Stimulated activated CD4-positive, alpha-beta T cell treated with anti-CD3 and anti-CD28 coated beads, Interleukin-2, amount 100 ng/mL, for 48 hours (primary cell): ENCODE data around the gene SPTBN1.
"Not testable (repeated sequence)": the region's sequence is repeated elsewhere in the genome, so short reads cannot be mapped to it uniquely, and the experiment has no call there.

ENCODE experiments used
- DNase-seq, 2 donors: peaks; one replicate each; pipeline ENCODE4 v3.0.0-alpha.2; 2020

SPTBN1 gene

DNA sequence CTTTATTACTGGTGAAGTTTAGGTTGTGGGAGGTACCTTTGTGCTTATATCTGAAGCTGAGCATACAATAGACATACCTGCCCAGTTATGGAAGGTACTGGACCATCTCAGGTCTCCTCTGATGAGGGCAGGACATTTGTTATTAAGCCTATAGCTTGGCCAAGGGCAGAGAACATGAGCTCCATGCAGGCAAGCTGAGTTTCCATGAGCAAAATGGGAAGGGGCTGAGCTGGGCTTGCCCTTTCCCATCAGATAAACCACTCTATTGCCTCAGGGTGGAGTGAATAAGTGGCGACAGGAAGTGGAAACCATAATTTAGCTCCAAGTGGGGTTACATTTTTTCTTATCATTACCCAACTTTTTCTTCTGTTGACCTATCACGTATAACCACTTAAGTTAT lies 227.5 kb downstream of the SPTBN1 start:
- no peak for DNase-seq

DNA sequence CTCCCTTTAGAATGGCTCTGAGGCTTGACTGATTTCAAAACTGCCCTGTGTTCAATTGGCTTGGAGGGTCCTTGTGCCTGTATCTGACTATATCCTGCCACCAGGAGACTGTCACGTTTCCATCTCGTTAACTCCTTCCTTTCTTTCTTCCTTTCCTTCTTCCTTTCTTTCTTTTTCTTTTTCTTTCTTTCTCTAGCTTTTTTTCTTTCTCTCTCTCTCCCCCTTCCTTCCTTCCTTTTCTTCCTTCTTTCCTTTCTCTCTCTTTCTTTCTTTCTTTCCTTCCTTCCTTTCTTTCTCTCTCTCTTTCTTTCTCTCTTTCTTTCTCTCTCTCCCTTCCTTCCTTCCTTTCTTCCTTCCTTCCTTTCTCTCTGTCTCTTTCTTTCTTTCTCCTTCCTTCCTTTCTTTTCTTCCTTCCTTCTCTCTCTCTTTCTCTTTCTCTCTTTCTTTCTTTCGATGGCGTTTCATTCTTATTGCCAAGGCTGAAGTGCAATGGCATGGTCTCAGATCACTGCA lies 229.2 kb downstream of the SPTBN1 start:
- no peak for DNase-seq

DNA sequence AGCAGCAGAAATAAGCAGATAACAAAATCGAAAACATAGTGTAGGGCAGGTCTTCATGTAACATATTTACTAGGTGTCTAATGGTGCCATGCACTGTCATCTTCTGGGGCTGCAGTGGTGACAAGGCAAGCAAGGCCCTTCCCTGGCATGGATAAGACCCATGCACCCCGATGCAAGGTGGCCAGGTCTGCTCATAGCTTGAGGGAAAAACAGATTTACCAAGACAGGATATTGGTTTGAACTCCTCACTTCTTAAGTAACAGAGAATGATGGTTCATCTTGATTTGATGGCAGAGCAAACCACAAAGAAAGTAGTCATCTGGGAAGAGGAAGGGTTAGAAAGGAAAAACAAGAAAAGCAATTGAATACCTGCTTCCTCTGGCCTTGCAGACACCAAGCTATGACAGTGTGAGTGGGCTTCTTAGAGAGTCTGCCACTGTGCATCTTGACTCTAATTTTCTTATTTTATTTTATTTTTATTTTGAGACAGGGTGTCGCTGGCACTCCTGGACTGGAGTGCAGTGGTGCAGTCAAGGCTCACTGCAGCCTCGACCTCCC lies 231.5 kb downstream of the SPTBN1 start:
- no peak for DNase-seq

DNA sequence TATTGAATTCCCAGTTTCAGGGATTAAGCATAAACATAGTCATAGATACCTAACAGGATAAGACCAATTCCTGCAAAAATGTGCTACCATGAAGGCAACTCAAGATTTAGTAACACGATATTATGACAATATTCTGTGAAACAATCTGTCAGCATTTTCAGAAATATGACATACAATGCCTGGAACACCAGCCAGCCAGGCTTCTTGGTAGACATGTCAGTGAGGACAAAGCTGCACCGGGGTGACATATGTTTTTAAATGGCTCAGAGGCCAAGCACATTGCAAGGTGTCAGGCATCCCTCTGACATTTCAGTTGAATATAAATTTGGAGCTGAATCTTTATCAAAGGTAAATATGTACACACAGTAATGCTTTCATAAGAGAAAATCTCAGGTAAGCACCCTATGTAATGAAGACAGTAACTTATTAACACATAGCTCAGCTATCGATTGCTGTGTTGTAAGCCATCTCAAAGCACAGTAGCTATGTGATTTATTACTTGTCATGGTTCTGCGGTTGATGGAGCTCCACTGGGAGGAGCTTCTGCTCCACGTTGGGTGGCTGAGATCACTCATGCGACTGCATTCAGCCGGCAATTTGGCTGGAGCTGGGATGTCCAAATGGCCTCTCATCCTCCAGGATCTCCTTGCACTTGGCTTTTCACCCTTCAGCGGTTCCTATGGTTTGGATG lies 235.5 kb downstream of the SPTBN1 start:
- no peak for DNase-seq

DNA sequence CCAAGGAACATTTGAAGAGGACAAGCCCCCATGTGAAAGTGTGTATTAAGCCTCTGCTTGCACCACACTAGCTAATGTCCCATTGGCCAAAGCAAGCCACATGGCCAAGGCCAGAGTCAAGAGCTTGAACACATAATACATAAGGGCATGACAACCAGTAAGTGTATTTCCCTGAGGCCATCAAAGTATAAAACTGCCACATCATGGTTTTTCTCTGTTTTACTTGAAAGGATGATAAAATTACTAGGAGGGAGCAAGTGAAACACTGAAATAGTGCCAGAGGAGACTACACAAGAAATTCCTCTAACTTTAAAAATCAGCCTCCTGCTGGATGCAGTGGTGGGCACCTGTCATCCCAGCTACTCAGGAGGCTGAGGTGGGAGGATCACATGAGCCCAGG lies 236.4 kb downstream of the SPTBN1 start:
- DNase-seq = no peak

DNA sequence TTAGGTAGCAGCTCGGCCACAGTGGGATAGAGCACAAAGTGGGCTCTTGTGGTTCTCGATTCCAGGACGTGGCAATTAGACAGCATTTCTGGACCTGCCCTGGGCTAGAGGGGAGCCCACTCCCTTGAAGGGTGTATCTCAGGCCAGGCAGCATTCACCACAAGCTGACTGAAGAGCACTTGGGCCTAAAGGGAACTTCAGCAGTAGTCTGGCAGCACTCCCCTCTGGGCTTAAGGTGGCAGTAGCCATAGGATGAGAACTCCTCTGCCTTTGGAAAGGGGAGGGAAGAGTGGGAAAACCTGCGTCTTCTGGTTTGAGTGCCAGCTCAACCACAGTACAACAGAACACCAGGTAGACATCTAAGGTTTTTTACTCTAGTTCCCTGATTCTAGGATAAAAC lies 239.3 kb downstream of the SPTBN1 start:
- no peak for DNase-seq

DNA sequence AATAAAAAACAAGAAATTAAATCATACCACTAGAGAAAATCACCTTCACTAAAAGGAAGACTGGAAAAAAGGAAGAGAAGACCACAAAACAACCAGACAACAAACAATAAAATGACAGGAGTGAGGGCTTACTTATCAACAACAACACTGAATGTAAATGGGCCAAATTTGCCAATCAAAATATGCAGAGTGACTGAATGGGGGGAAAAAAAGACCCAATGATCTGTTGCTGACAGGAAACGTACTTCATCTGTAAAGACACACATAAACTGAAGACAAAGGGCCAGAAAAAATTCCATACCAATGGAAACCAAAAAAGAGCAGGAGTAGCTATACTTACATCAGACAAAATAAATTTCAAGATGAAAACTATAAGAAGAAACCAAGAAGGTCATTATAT lies 241.8 kb downstream of the SPTBN1 start:
- DNase-seq = no peak

DNA sequence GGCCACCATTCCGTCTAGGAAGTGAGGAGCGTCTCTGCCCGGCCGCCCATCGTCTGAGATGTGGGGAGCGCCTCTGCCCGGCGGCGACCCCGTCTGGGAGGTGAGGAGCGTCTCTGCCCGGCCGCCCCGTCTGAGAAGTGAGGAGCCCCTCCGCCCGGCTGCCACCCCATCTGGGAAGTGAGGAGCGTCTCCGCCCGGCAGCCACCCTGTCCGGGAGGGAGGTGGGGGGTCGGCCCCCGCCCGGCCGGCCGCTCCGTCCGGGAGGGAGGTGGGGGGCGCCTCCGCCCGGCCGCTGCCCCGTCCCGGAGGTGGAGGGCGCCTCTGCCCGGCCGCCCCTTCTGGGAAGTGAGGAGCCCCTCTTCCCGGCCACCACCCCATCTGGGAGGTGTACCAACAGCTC lies 242.8 kb downstream of the SPTBN1 start:
- not testable (repeated sequence) for DNase-seq

DNA sequence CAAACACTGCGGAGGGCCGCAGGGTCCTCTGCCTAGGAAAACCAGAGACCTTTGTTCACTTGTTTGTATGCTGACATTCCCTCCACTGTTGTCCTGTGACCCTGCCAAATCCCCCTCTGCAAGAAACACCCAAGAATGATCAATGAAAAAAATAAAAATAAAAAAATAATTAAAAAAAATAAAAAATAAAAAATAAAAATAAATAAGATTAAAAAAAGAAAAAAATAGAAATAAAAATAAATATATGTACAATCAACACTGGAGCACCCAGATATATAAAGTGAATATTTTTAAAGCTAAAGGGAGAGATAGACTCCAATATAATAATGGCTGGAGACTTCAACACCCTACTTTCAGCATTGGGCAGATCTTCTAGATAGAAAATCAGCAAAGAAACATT lies 243.5 kb downstream of the SPTBN1 start:
- DNase-seq = no peak

DNA sequence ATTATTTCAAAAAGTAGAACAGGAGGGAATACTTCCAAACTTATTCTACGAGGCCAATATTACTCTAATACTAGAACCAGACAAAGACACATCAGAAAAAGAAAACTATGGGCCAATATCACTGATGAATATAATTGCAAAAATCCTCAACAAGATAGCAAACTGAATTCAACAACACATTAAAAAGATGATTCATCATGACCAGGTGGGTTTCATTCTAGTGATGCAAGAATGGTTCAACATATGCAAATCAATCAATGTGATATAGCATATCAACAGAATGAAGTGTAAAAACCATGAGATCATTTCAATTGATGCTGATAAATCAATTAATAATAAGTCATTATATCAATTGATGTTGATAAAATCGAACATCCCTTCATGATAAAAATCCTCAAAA lies 244.9 kb downstream of the SPTBN1 start:
- DNase-seq = no peak

DNA sequence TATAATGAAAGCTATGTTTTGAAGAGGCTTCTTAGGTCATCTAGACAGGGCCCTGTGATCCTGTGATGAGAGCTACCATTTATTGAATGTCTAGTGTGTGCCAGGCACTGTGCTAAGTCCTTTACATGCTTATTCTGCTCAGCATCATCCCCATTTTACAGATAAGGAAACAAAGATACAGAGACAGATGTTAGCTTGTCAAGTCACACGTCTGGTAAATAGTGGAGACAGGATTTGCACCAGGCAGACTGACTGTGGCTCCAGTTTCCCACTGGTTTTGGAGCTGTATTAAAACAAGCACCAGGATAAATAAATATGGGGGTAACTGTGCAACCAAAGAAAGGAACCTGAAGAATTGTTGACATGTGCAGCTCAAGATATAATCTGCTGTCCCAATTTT lies 248.1 kb downstream of the SPTBN1 start:
- DNase-seq = no peak

DNA sequence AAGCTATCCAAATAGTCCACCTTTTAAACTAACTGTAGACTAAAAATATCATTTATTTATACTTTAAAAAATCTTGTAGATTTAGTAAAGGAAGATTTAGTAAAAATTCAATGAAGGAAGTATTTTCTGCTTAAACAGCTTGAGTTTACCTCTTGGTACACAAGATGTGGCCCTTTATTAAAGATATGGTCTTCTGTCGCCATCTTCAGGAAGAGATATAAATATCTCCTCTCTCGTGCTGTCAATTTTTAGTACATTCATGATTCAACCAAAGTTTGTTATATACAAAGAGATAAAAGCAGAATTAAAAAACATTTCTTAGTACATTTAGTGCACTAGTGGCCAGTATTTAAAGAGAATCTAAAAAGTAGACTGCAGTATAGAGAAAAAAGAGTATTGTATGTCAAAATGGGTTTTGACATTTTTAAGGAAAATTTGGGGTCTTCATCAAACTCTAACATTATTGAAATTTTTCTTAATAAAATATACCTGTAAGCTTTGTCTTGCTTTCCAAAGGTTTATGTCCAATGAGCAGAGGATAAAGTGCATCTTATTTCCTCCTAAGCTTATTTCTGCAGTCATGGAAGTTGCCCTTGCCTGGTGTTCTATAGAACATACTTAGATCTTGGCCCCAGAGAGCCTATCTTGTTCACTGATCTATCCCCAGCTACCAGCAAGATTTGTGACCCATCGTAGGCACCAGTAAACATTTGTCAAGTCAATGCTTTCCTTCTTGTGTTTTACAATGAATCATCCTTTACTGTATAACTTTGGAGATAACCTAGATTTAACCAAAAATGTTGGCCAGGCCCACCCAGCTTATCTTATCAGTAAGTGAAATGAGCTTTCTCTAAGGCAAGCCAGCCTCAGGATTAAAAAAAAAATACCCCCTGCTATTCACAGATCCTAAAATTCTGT lies 248.8 kb downstream of the SPTBN1 start:
- no peak for DNase-seq

DNA sequence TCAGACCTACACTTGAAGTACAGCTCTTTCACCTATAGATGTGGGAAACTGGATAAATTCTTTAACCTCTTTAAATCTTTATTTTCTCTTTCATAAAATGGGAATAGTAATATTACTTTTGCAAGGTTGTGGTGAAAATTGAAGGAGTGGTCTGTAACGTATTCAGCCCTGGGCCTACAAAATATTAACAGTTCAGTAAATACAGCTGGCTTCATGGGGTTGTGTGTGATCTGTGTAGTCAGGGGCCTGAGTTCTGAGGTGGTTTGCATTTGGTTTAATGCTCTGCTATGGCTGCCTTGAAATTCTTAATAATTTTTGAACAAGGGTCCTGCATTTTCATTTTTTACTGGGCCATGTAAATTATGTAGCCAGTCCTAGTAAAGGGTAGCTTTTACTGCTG lies 250.5 kb downstream of the SPTBN1 start:
- no peak for DNase-seq

DNA sequence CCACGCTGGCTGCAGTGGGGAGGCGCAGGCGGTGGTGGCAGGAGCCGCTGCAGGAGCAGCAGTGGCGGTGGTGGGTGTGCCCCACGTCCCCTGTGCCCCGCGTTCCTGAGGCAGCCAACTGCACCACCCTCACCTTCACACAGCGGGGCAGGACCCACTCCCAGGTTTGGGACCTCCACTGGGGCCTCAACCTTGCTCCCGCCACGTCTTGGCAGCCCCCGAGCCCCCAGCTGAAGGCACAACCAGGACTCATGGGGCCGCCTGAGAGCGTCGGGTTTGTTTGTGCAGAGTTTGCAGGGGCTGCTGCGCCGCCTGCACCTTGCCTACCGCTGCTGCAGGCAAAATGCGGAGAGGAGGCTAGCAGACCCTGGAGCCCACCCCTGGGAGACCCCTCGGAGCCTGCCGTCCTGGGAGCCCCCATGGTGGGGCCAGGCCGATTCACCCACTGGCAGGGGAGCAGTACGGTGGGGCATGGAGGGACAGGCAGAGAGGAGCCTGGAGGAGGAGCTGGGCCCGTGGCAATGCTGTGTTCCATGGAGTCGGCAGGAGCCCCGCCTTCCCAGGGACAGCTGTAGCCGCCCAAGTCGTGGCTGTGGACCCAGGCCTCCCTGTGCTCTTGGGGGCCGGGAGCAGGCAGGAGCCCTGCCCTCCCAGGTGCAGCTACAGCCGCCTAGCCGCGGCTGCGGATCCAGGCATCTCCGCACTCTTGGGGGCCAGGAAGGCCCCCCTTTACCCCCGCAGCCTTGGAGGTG lies 252.6 kb downstream of the SPTBN1 start:
- no peak for DNase-seq

DNA sequence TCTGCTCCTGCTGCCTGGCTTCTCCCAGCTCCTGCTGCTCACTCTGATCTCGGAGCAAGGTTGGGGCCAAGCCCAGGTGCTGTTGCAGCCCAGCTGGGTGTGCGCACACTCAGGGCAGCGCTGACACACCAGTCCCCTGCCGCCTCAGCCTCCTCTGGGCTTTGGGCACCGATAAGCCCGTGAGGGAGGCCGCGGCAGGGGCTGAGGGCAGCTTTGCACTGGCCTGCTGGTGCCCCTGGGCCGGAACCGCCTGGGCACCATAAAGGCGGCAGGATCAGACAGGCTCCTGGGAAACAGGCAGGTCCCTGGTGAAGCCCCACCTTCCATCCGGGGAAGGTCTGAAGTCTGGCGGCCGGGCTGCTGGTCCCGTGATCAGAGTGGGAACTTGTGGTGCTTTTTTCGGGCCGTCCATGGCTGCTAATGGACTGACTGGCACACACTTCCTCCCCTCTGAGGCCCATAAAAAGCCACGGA lies 253.2 kb downstream of the SPTBN1 start:
- DNase-seq = no peak

DNA sequence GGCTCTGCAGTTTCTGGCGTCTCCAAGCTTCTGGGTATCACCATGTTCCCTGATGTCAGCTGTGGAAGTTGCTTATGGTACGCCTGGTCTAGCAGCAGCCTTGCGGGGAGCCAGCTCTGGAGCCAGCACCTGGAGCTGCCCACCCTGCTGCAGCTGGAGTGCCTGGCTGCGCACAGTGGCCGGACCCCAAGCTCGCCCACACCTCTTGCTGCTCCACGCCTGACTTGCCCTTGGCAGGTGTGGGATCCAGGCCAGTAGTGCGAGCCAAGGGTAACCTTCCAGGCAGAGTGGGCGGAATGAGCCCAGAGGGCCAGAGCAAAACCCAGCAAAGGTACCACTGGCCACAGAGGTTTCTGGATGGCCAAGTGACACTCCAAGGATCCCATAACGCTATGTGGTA lies 254.1 kb downstream of the SPTBN1 start:
- DNase-seq = no peak

DNA sequence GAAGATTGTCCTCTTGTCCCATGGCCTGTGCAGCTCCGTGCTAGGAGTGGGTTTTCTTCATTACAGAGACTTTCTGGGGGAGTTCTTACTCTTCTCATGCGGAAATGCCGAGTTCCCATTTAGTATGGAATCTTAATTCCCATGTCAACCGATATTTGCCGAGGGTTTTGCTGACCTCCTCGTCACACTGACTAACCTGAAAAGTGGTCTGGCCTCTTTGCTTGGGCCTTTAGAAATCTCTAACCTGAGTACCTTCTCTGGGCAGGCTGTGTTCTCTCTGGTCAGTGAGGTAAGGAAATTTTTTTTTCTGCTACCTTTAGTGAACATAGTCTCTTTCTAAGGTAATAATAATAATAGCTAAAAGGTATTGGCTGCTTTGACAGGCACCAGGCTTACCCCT lies 256.4 kb downstream of the SPTBN1 start:
- DNase-seq = no peak

DNA sequence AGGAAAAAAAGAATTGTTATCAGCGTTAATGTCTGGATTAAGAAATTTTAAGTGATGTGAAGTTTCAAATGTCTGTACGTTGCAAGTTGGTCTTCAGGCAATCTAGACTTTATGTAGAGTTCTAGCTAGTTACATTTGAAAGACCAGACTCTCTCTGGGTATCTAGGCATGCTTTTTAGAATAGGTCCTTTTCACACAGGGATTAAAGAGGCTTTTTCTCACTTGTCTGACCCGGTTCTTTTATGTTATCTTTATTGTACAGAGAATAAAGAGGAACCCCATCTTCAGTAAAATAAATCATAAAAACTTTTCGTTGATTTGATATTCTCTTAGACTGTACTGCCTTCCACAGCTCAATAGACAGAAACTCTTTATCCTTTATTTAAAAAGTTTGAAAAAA lies 258.9 kb downstream of the SPTBN1 start:
- DNase-seq = no peak

DNA sequence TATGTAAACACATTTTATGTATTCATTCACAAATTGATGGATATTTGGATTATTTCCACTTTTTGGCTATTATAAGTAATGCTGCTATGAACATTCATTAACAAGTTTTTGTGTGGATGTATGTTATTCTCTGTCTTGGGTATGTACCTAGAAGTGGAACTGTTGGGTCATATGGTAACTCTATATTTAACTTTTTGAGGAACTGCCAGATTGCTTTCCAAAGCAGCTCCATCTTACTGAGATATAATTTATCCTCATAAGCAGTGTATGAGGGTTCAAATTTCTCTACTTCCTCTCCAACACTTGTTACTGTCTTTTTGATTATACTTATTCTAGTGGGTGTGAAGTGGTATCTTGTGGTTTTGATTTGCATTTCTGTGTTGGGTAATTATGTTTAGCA lies 260.2 kb downstream of the SPTBN1 start:
- no peak for DNase-seq

DNA sequence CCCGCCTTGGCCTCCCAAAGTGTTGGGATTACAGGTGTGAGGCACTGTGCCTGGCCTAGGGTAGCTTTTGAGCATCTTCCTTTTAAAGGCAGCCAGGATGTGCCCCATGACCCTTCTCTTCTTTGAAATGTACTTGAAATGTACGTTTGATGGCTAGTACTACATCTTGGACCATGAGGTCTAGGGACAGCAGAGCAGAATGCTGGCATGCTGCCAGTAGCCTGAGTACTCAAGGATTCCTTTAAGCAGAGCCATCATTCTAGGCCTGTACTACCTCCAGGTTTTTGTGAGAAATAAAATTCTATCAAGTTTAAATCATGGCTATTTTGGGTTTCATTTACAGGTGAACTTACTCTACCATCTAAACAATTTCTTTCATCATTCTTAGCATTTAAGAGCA lies 264.4 kb downstream of the SPTBN1 start:
- no peak for DNase-seq
